ENCODE results near the gene TMEM120A.

TMEM120A gene

DNA sequence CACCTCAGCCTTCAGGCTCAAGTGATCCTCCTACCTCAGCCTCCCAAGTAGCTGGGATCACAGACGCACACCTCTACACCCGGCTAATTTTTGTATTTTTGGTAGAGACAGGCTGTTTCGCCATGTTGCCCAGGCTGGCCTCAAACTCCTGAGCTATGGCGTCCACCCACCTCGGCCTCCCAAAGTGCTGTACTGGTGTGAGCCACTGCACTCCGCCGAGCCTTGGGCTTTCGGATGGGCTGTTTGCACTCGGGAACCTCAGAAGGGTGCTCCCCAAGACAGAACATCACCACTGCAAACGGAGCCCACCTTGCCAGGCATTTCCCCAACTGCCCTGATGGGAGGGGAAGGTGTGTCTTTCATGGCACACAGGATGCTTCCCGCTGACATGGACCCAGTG is 27.3 kb downstream of the TMEM120A start:
- Histone ChIP-seq H3K4me3 (ENCODE audit: low read length) (no peak overlapping the region), H3K79me1 (ENCODE audit: low read length) (no peaks in the 10 kb centered on the region), H4K8ac (ENCODE audit: low read depth, low read length) (no peak overlapping the region), H3K4me2 (ENCODE audit: low read length) (no peak overlapping the region), H4K5ac (ENCODE audit: low read length) (no peak overlapping the region), H3K36me3 (ENCODE audit: control insufficient read depth, insufficient read depth, low read length) (no peaks in the 10 kb centered on the region), H3K27me3 (ENCODE audit: insufficient read depth, low read length, poor library complexity) (no peaks in the 10 kb centered on the region), H3K56ac (ENCODE audit: low read length) (no peak overlapping the region), H2BK15ac (replicated peaks; ENCODE audit: low read depth) (no peak overlapping the region), H3K18ac (ENCODE audit: low read length) (no peak overlapping the region), H3K27ac (ENCODE audit: low read depth, low read length) (no peak overlapping the region), H2BK120ac (ENCODE audit: low read depth, low read length) (no peak overlapping the region), H2BK5ac (ENCODE audit: low read length) (no peak overlapping the region), H3K4me1 (ENCODE audit: control insufficient read depth, low read depth, low read length) (no peaks in the 10 kb centered on the region), H3K23ac (ENCODE audit: low read length) (no peak overlapping the region), H3K79me2 (ENCODE audit: control insufficient read depth, insufficient read depth, low read length) (no peaks in the 10 kb centered on the region), H3K4ac (ENCODE audit: low read depth, low read length) (no peak overlapping the region), H3K9ac (ENCODE audit: low read length) (no peak overlapping the region), H2AK5ac (ENCODE audit: low read length) (no peak overlapping the region)
- WGBS (ENCODE audit: extremely low coverage, insufficient coverage, low lambda C conversion rate) = no CpG with 5 or more reads among the region's 11 CpGs
- no peak for DNase-seq

DNA sequence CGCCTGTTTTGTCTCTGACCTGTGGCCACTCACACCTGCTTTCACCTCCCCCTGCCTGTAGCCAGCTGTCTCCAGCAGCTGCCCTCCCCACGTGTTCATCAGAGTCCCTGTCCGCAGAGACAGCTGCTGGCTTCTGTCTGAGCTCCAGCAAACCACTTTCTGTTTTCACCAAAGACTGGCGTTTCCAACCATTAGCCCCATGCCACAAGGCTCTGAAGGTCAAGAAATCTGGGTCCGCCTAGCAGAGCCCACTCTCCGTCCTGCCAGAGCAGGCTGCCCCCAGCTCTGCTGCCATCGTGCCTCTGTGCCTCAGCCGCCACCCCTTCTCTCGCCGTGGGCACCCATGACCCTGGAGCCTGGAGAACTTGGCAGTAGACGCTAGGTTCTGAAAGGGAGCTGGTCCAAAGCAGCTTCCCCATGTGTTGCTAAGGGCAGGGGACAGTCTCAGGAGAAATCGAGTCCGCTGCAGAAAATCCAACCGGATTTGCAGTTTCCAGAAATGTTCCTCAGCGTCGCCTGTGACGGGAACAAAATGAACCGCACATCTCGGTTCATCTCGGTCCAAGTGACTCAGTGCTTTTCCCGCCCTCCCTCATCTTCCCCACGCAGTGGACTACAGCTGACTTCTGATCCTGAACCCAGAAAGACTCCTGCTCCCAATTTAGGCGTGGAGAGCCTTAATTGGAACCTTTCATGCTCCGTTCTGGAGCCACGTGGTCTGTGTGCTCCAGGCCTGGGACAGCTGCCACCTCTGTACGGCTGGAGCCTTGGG is 28.0 kb downstream of the TMEM120A start:
- no peak overlapping the region for H4K5ac ChIP-seq (ENCODE audit: low read length)
- H2BK15ac ChIP-seq (replicated peaks; ENCODE audit: low read depth) = no peak overlapping the region
- no peak overlapping the region for H3K18ac ChIP-seq (ENCODE audit: low read length)
- H2BK120ac ChIP-seq (ENCODE audit: low read depth, low read length) = no peak overlapping the region
- H3K4me3 ChIP-seq (ENCODE audit: low read length) = no peak overlapping the region
- no peaks in the 10 kb centered on the region for H3K79me1 ChIP-seq (ENCODE audit: low read length)
- H3K56ac ChIP-seq (ENCODE audit: low read length) = no peak overlapping the region
- no peak for DNase-seq
- H3K9ac ChIP-seq (ENCODE audit: low read length) = no peak overlapping the region
- H2AK5ac ChIP-seq (ENCODE audit: low read length) = no peak overlapping the region
- no peaks in the 10 kb centered on the region for H3K36me3 ChIP-seq (ENCODE audit: control insufficient read depth, insufficient read depth, low read length)
- no peaks in the 10 kb centered on the region for H3K79me2 ChIP-seq (ENCODE audit: control insufficient read depth, insufficient read depth, low read length)
- no peak overlapping the region for H3K4me2 ChIP-seq (ENCODE audit: low read length)
- H2BK5ac ChIP-seq (ENCODE audit: low read length) = no peak overlapping the region
- H4K8ac ChIP-seq (ENCODE audit: low read depth, low read length) = no peak overlapping the region
- H3K27ac ChIP-seq (ENCODE audit: low read depth, low read length) = no peak overlapping the region
- no CpG with 5 or more reads among the region's 26 CpGs for WGBS (ENCODE audit: extremely low coverage, insufficient coverage, low lambda C conversion rate)
- H3K4ac ChIP-seq (ENCODE audit: low read depth, low read length) = no peak overlapping the region
- no peak overlapping the region for H3K23ac ChIP-seq (ENCODE audit: low read length)
- H3K4me1 ChIP-seq (ENCODE audit: control insufficient read depth, low read depth, low read length) = no peaks in the 10 kb centered on the region
- no peaks in the 10 kb centered on the region for H3K27me3 ChIP-seq (ENCODE audit: insufficient read depth, low read length, poor library complexity)

DNA sequence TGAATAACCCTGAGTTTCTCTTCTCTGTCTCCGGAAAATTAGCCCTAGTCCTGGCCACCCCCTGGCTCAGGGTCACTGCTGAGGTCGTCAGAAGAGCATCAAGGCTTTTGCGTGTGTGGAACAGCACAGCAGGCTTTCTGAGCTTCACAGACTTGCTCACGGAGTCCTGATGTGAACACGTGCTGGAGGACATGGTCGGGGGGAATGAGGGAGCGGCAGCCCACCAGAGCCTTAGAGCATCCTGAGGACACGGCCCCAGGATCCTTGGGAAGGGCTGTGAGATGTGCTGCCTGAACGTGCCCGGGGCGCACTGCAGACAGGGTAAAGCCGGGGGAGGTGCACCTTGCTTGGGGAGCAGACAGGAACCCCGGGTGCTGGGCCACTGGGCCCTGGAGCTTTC is 28.8 kb downstream of the TMEM120A start:
- H2BK120ac ChIP-seq (ENCODE audit: low read depth, low read length) = no peak overlapping the region
- no peak overlapping the region for H3K4me2 ChIP-seq (ENCODE audit: low read length)
- H3K27me3 ChIP-seq (ENCODE audit: insufficient read depth, low read length, poor library complexity) = no peaks in the 10 kb centered on the region
- H2BK5ac ChIP-seq (ENCODE audit: low read length) = no peak overlapping the region
- H3K79me1 ChIP-seq (ENCODE audit: low read length) = no peaks in the 10 kb centered on the region
- no CpG with 5 or more reads among the region's 13 CpGs for WGBS (ENCODE audit: extremely low coverage, insufficient coverage, low lambda C conversion rate)
- no peak overlapping the region for H3K56ac ChIP-seq (ENCODE audit: low read length)
- no peak overlapping the region for H3K4ac ChIP-seq (ENCODE audit: low read depth, low read length)
- H3K79me2 ChIP-seq (ENCODE audit: control insufficient read depth, insufficient read depth, low read length) = no peaks in the 10 kb centered on the region
- no peaks in the 10 kb centered on the region for H3K36me3 ChIP-seq (ENCODE audit: control insufficient read depth, insufficient read depth, low read length)
- no peaks in the 10 kb centered on the region for H3K4me1 ChIP-seq (ENCODE audit: control insufficient read depth, low read depth, low read length)
- no peak overlapping the region for H4K8ac ChIP-seq (ENCODE audit: low read depth, low read length)
- H3K4me3 ChIP-seq (ENCODE audit: low read length) = no peak overlapping the region
- no peak for DNase-seq
- no peak overlapping the region for H3K9ac ChIP-seq (ENCODE audit: low read length)
- H3K27ac ChIP-seq (ENCODE audit: low read depth, low read length) = no peak overlapping the region
- H3K18ac ChIP-seq (ENCODE audit: low read length) = no peak overlapping the region
- H2BK15ac ChIP-seq (replicated peaks; ENCODE audit: low read depth) = no peak overlapping the region
- H2AK5ac ChIP-seq (ENCODE audit: low read length) = no peak overlapping the region
- H3K23ac ChIP-seq (ENCODE audit: low read length) = no peak overlapping the region
- no peak overlapping the region for H4K5ac ChIP-seq (ENCODE audit: low read length)

DNA sequence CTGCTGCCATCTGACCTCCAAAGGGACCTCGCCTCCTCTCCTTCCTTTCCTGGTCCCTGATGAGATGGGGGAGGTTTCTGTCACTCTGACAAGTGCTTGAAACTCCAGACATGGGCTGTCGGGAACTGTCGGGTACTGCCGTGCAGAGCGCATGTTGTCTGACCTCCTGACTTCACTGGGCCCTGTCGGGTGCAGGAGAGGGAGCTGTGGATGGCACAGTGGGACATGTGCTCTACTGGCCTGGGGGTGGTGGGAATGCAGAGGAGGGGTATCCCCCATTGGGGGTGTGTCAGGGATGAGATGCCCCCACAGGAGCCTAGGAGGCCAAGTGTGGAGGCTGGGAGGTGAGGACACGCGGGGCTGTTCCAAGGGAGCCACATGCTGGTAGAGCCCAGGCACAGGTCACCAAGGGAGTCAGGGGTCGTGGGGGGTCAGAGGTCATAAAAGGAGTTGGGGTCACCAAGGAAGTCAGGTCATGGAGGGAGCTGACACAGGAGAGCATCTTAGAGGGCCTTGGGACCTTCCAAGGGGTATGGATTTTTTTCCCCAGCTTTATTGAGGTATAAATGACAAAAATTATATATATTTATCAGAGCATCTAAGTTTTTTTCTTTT is 30.9 kb downstream of the TMEM120A start:
- H3K79me2 ChIP-seq (ENCODE audit: control insufficient read depth, insufficient read depth, low read length) = no peaks in the 10 kb centered on the region
- WGBS (ENCODE audit: extremely low coverage, insufficient coverage, low lambda C conversion rate) = no CpG with 5 or more reads among the region's 9 CpGs
- no peak overlapping the region for H3K23ac ChIP-seq (ENCODE audit: low read length)
- no peaks in the 10 kb centered on the region for H3K27me3 ChIP-seq (ENCODE audit: insufficient read depth, low read length, poor library complexity)
- H2AK5ac ChIP-seq (ENCODE audit: low read length) = no peak overlapping the region
- no peak overlapping the region for H3K18ac ChIP-seq (ENCODE audit: low read length)
- H3K4me1 ChIP-seq (ENCODE audit: control insufficient read depth, low read depth, low read length) = no peaks in the 10 kb centered on the region
- no peak for DNase-seq
- no peaks in the 10 kb centered on the region for H3K36me3 ChIP-seq (ENCODE audit: control insufficient read depth, insufficient read depth, low read length)
- H4K8ac ChIP-seq (ENCODE audit: low read depth, low read length) = no peak overlapping the region
- H3K4me2 ChIP-seq (ENCODE audit: low read length) = no peak overlapping the region
- no peak overlapping the region for H3K27ac ChIP-seq (ENCODE audit: low read depth, low read length)
- no peak overlapping the region for H3K4ac ChIP-seq (ENCODE audit: low read depth, low read length)
- no peaks in the 10 kb centered on the region for H3K79me1 ChIP-seq (ENCODE audit: low read length)
- no peak overlapping the region for H2BK5ac ChIP-seq (ENCODE audit: low read length)
- no peak overlapping the region for H2BK15ac ChIP-seq (replicated peaks; ENCODE audit: low read depth)
- no peak overlapping the region for H2BK120ac ChIP-seq (ENCODE audit: low read depth, low read length)
- H3K56ac ChIP-seq (ENCODE audit: low read length) = no peak overlapping the region
- no peak overlapping the region for H3K4me3 ChIP-seq (ENCODE audit: low read length)
- no peak overlapping the region for H3K9ac ChIP-seq (ENCODE audit: low read length)
- no peak overlapping the region for H4K5ac ChIP-seq (ENCODE audit: low read length)

DNA sequence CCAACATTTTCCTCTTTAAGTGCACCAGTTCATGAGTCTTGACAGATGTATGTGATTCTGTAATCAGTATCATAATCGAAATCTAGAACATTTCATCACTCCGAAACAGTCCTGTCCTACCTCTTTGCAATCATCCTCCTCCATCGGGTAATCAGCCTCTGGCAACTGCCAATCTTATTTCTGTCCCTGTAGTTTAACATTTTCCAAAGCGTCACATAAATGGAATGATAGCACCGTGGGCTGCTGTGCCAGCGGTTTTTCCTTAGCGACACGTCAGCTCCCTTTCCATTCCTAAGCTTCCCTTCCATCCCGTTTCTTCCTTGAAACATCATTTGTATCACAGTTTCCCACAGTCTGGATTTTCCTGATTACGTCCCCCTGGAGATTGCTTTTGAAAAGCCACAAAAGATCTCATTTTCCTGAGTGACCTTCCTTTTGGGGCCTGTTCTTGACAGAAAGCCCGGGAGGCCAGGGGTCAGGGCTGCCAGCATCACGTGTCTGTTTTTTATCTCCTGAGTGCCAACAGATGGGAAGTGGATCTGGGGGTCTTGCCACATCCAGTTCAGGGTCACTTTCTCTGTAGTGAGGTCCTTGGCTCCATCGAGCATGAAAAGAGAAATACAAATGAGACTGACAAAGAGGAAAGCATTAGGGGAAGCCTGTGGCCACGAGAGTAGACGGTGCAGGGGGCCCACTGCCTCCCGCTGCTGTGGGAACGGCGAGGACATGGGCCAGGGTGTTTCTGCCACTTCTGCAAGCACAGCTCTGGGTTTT is 31.6 kb downstream of the TMEM120A start:
- no peaks in the 10 kb centered on the region for H3K4me1 ChIP-seq (ENCODE audit: control insufficient read depth, low read depth, low read length)
- H3K23ac ChIP-seq (ENCODE audit: low read length) = no peak overlapping the region
- no peak overlapping the region for H3K4me3 ChIP-seq (ENCODE audit: low read length)
- DNase-seq = no peak
- H3K79me1 ChIP-seq (ENCODE audit: low read length) = no peaks in the 10 kb centered on the region
- H4K5ac ChIP-seq (ENCODE audit: low read length) = no peak overlapping the region
- H2BK5ac ChIP-seq (ENCODE audit: low read length) = no peak overlapping the region
- H3K9ac ChIP-seq (ENCODE audit: low read length) = no peak overlapping the region
- no peak overlapping the region for H3K27ac ChIP-seq (ENCODE audit: low read depth, low read length)
- no peak overlapping the region for H3K4ac ChIP-seq (ENCODE audit: low read depth, low read length)
- no peaks in the 10 kb centered on the region for H3K27me3 ChIP-seq (ENCODE audit: insufficient read depth, low read length, poor library complexity)
- H3K18ac ChIP-seq (ENCODE audit: low read length) = no peak overlapping the region
- H4K8ac ChIP-seq (ENCODE audit: low read depth, low read length) = no peak overlapping the region
- no peak overlapping the region for H3K4me2 ChIP-seq (ENCODE audit: low read length)
- no CpG with 5 or more reads among the region's 18 CpGs for WGBS (ENCODE audit: extremely low coverage, insufficient coverage, low lambda C conversion rate)
- H3K79me2 ChIP-seq (ENCODE audit: control insufficient read depth, insufficient read depth, low read length) = no peaks in the 10 kb centered on the region
- H2BK120ac ChIP-seq (ENCODE audit: low read depth, low read length) = no peak overlapping the region
- no peak overlapping the region for H2AK5ac ChIP-seq (ENCODE audit: low read length)
- H2BK15ac ChIP-seq (replicated peaks; ENCODE audit: low read depth) = no peak overlapping the region
- no peak overlapping the region for H3K56ac ChIP-seq (ENCODE audit: low read length)
- no peaks in the 10 kb centered on the region for H3K36me3 ChIP-seq (ENCODE audit: control insufficient read depth, insufficient read depth, low read length)

All from mesendoderm (in vitro differentiated cells).